ENCODE data around the gene PRB3.
A peak's percentile ranks its signal among the peaks of the same experiment; 100 is the strongest.

The PRB3 gene

DNA sequence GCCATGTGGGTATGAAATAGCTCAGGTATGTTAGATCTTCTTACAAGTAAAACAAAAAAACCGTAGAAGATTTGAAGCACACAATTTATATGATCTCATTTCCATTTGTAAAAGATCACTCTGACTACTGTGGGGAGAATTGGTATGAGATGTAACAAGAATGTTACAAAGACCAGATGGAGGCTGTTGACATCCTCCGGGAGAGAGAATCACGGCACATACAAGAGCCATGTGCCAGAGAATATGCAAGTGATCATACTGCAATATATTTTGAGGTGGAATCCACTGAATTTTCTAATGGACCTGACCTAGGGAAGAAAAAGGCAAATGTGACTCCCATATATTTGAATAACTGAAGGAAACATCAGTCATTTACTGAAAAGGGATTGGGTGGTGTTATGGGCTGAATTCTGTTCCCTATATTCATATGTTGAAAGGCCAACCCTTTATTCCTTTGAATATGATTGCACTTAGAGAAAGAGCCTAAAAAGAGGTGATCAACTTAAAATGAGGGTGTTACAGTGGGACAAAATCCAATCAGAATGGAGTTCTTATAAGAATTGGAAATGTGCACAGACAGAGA, 29.1 kb downstream of the PRB3 start:
- no peak overlapping the region for H3K4me3 ChIP-seq (ENCODE audit: low read depth, low read length)
- TF ChIP-seq, protein P1, sequence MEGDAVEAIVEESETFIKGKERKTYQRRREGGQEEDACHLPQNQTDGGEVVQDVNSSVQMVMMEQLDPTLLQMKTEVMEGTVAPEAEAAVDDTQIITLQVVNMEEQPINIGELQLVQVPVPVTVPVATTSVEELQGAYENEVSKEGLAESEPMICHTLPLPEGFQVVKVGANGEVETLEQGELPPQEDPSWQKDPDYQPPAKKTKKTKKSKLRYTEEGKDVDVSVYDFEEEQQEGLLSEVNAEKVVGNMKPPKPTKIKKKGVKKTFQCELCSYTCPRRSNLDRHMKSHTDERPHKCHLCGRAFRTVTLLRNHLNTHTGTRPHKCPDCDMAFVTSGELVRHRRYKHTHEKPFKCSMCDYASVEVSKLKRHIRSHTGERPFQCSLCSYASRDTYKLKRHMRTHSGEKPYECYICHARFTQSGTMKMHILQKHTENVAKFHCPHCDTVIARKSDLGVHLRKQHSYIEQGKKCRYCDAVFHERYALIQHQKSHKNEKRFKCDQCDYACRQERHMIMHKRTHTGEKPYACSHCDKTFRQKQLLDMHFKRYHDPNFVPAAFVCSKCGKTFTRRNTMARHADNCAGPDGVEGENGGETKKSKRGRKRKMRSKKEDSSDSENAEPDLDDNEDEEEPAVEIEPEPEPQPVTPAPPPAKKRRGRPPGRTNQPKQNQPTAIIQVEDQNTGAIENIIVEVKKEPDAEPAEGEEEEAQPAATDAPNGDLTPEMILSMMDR (IDR thresholded peaks at IDR 0.05; ENCODE audit: borderline replicate concordance, insufficient read depth, low read depth, low read length): no peak

DNA sequence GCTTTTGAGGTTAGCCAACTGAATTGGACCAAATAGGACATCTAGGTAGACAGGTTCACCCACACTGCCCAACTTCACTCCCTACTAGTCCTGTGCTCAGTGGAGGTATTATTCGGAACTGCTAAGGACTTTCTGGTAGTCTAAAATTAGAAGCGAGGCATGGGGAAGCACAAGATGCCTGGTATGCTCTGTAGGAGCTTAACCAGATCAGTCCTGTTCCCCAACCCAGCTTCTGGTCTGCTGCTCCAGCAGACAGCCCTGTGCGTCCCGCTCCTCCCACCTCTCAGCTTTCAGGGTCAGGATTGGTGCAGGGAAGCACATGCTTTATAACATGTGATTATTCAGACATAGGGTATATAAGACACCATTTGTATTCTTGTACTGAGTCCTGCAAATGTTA, 31.2 kb downstream of the PRB3 start:
- H3K4me3 ChIP-seq (ENCODE audit: low read depth, low read length): no peak overlapping the region
- TF ChIP-seq, protein P1 (IDR thresholded peaks at IDR 0.05; ENCODE audit: borderline replicate concordance, insufficient read depth, low read depth, low read length): no peak

DNA sequence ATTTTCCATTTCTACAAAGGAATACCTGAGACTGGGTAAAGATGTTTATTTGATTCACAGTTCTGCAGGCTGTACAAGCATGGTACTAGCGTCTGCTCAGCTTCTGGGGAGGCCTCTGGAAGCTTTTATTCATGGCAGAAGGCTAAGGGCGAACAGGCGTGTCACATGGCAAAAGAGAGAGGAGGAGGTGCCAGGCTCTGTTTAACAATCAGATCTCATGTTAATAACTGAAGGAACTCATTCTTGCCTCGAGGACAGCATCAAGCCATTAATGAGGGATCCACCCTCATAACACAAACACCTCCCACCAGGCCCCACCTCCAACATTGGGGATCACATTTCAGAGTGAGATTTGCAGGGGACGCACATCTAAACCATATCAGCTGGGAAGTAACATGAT, 36.0 kb downstream of the PRB3 start:
- no peak overlapping the region for H3K4me3 ChIP-seq (ENCODE audit: low read depth, low read length)
- TF ChIP-seq, protein P1 (IDR thresholded peaks at IDR 0.05; ENCODE audit: borderline replicate concordance, insufficient read depth, low read depth, low read length): no peak

DNA sequence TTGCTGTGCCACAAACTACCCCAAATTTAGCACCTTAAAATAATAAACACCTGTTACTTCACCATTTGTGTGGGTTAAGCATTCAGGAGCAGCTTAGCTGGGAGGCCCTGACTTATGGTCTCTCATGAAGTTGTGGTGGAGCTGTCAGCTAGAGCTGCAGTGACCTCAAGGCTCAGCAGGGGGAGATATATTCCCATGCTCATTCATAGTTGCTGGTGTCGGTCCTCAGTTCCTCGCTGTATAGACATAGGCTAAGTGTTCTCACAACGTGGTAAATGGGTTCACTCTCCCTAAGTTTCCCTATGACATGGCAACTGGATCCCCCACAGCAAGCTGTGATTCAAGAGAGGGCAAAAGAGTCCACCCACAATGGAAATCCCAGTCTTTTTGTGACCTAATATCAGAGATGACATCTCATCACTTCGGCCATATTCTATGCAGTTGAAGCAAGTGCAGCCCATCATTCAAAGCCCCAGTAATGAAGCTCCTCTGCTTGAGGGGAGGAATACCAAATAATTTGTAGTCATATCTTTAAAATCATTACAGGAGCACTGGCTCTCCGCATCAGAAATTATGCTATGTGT, 41.1 kb downstream of the PRB3 start:
- TF ChIP-seq, protein P1 (IDR thresholded peaks at IDR 0.05; ENCODE audit: borderline replicate concordance, insufficient read depth, low read depth, low read length): peak; percentile 76
- H3K4me3 ChIP-seq (ENCODE audit: low read depth, low read length): no peak overlapping the region

DNA sequence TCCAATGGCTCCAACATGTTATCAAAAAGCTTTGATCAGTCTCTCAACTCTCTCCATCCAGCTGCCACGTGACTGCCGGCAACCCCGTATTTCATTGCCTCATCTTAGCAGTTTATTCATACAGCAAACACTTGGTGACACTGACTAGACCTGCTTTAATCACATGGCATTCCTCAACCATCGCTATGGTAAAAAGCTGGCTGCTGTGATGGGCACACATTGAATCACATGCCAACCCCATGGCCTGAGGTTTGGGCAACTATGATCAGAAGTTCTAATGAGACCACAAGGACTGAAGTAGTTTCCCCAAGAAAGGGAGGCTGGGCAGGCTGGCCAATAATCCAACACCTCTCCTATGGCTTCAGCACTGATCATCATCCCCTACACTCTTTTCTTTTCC, 42.1 kb downstream of the PRB3 start:
- H3K4me3 ChIP-seq (ENCODE audit: low read depth, low read length): no peak overlapping the region
- TF ChIP-seq, protein P1 (IDR thresholded peaks at IDR 0.05; ENCODE audit: borderline replicate concordance, insufficient read depth, low read depth, low read length): no peak

All from GM12875 (cell line).